Brain microvascular endothelial cell (primary cell): Measurements from ENCODE around the gene DTWD2.

Source experiments
- DNase-seq: peaks from one replicate; pipeline ENCODE4 v3.0.0-alpha.2; 2020
- H3K27ac ChIP-seq: fragments of 250-450 bp; sonication (Bioruptor Pico); 2 replicates; pipeline ENCODE4 v1.5.1; 2020; ENCODE audit warnings: mild to moderate bottlenecking, moderate library complexity
- H3K27me3 ChIP-seq: fragments of 250-450 bp; sonication (Bioruptor Pico); replicated peaks from 2 replicates; pipeline ENCODE4 v1.5.1; 2020; ENCODE audit warnings: mild to moderate bottlenecking
- H3K36me3 ChIP-seq: fragments of 250-450 bp; sonication (Bioruptor Pico); replicated peaks from 2 replicates; pipeline ENCODE4 v1.5.1; 2020; ENCODE audit warnings: mild to moderate bottlenecking
- H3K4me3 ChIP-seq: 2 replicates; pipeline ENCODE4 v1.5.1; 2011; ENCODE audit warnings: low read depth, mild to moderate bottlenecking, control low read depth, low read length, moderate library complexity
- in situ Hi-C: cut with HindIII; loops from 2 replicates; pipeline ENCODE4 v1.10.0; 2017; ENCODE audit warnings: low sequenced_read_pairs, low pct_ligation_motif_present
- TF ChIP-seq, protein P1 (sequence below): IDR thresholded peaks from 2 replicates; pipeline ENCODE4 v1.5.1; 2011; ENCODE audit warnings: low read depth, mild to moderate bottlenecking, moderate library complexity, low read length, control low read depth, inconsistent platforms; ENCODE audit errors: missing control alignments

The DTWD2 gene

DNA sequence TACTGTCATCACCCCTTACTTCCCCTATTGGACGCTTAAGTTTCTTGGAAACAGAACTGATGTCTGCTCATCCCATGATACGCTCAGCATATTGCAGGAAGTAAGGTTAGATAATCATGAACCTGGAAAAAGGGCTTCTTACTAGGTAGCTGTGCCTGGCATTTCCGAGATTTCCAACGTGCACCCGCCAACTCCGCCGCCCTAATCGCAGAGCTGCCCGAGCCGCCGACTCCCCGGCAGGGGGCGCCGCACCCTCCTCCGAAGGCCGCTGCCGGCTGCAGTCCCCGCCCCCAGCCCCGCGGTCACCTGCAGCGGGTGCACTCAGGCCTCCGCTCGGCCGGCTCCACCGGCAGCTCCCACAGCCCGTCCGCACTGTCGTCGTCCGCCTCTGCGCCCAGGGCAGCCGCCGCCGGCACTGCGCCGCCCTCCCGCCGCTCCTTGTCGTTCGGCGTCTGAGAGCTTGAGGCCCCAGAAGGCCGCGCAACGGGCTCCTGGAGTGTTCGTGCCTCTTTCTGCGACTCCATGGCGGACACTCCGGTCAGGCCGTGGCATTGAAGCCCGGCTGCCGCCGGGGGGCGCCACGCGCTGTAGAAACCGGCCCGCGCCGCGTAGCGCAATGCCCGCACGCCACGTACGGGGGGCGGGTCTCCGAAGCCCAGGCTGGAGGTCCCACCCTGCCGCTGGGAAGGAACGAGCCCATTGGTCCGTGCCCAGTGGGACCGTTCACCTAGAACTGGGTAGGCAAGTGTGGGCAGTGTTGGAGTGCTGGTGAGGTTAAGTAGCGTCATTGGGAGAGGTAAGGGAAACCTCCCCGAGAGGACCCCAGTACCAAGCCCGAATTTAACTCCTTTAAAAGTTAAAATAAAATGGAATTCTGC, at the start of gene DTWD2:
Gene DTWD2, minus strand, starts transcription at position 560 of the 878 bp plus-strand sequence. Its CDS starts 36 bp downstream, at position 524.
- in situ Hi-C loops = no loop called here

GRCh38 chr5:119037496-119038215, 49.3 kb upstream of the DTWD2 start:
- no peak for DNase-seq
- Histone ChIP-seq H3K4me3 (no peak overlapping the region), H3K36me3 (no peaks in the 10 kb centered on the region), H3K27me3 (no peaks in the 10 kb centered on the region), H3K27ac (no peak overlapping the region)
- TF ChIP-seq, protein P1, sequence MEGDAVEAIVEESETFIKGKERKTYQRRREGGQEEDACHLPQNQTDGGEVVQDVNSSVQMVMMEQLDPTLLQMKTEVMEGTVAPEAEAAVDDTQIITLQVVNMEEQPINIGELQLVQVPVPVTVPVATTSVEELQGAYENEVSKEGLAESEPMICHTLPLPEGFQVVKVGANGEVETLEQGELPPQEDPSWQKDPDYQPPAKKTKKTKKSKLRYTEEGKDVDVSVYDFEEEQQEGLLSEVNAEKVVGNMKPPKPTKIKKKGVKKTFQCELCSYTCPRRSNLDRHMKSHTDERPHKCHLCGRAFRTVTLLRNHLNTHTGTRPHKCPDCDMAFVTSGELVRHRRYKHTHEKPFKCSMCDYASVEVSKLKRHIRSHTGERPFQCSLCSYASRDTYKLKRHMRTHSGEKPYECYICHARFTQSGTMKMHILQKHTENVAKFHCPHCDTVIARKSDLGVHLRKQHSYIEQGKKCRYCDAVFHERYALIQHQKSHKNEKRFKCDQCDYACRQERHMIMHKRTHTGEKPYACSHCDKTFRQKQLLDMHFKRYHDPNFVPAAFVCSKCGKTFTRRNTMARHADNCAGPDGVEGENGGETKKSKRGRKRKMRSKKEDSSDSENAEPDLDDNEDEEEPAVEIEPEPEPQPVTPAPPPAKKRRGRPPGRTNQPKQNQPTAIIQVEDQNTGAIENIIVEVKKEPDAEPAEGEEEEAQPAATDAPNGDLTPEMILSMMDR = no peak
- in situ Hi-C loops = loop anchor here (25.0 kb wide), 1 partner anchor 375 kb away; no protein-coding TSS in a partner anchor

More for the DNA sequence above, at the start of gene DTWD2:
- peak within 1 kb of the TSS; percentile 46 for H3K27ac ChIP-seq
- H3K36me3 ChIP-seq = no peaks in the 10 kb centered on the region
- peak; percentile 88 for DNase-seq
- peak within 1 kb of the TSS; percentile 69 for H3K4me3 ChIP-seq
- TF ChIP-seq, protein P1 = peak; percentile 76
- no peaks in the 10 kb centered on the region for H3K27me3 ChIP-seq

GRCh38 chr5:119036101-119036762, 47.9 kb upstream of the DTWD2 start:
- no peak overlapping the region for H3K27ac ChIP-seq
- H3K27me3 ChIP-seq = no peaks in the 10 kb centered on the region
- in situ Hi-C loops = loop anchor here (25.0 kb wide), 1 partner anchor 376 kb away; no protein-coding TSS in a partner anchor
- no peak overlapping the region for H3K4me3 ChIP-seq
- DNase-seq = peak; percentile 29
- TF ChIP-seq, protein P1 = no peak
- no peaks in the 10 kb centered on the region for H3K36me3 ChIP-seq

DNA sequence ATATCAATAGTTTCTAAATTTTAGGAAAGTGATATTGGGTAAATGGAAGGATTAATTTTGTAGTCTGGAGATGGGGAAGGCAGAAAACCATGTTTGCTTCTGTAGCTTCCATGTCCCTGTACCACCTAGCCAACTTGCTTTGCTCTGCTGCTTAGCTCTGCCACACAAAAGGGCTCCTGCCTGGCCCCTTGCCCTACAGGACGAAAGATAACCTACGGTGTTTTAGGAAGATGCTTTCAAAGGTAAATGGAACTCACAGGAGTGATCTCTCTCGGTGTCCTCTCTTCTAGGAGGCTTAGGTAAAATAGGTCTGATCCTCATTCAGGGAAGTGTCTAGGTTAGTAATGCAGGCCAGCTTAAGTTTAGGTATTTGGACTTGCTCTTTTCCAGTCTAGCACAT, 44.8 kb upstream of the DTWD2 start:
- Histone ChIP-seq H3K27ac (no peak overlapping the region), H3K36me3 (no peaks in the 10 kb centered on the region), H3K27me3 (no peaks in the 10 kb centered on the region), H3K4me3 (no peak overlapping the region)
- DNase-seq = no peak
- in situ Hi-C loops = loop anchor here (25.0 kb wide), 1 partner anchor 379 kb away; no protein-coding TSS in a partner anchor
- TF ChIP-seq, protein P1 = no peak

DNA sequence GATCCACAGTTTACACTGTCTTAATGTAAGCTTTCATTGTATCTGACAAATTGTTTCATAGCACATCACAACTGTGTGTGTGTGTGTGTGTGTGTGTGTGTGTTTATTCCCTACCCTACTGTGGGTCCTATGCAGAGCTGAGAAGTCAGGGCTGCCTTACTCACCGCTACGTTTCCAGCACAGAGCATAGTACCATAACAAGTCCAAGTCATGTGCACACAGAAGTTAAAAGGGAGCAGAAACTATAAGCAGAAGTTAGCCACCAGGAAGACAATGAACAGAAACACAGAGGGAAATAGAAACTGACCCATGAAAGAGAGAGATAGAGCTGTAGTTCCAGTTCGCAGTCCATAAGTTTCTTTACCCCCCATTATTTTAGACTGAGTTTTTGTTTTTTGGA, 44.3 kb upstream of the DTWD2 start:
- TF ChIP-seq, protein P1 = no peak
- in situ Hi-C loops = loop anchor here (25.0 kb wide), 1 partner anchor 380 kb away; no protein-coding TSS in a partner anchor
- no peaks in the 10 kb centered on the region for H3K36me3 ChIP-seq

More for the DNA sequence above, 44.3 kb upstream of the DTWD2 start:
- Histone ChIP-seq H3K27ac (no peak overlapping the region), H3K27me3 (no peaks in the 10 kb centered on the region), H3K4me3 (no peak overlapping the region)
- no peak for DNase-seq
